Activated naive CD8-positive, alpha-beta T cell (primary cell): ENCODE data around the gene C3orf20.
"Not testable (repeated sequence)": the region's sequence is repeated elsewhere in the genome, so short reads cannot be mapped to it uniquely, and the experiment has no call there.

Experiments used
- H3K27ac Mint-ChIP-seq: one replicate; pipeline ENCODE4 v1.8.0; 2021; ENCODE audit warnings: mixed read lengths
- H3K27me3 Mint-ChIP-seq: one replicate; pipeline ENCODE4 v1.8.0; 2021; ENCODE audit warnings: mixed read lengths
- H3K36me3 Mint-ChIP-seq: one replicate; pipeline ENCODE4 v1.8.0; 2021; ENCODE audit warnings: mixed read lengths
- H3K4me1 Mint-ChIP-seq: one replicate; pipeline ENCODE4 v1.8.0; 2021; ENCODE audit warnings: low read depth, mixed read lengths
- H3K4me3 Mint-ChIP-seq: one replicate; pipeline ENCODE4 v1.8.0; 2021; ENCODE audit warnings: mild to moderate bottlenecking, mixed read lengths
- H3K9me3 Mint-ChIP-seq: one replicate; pipeline ENCODE4 v1.8.0; 2021; ENCODE audit warnings: low read depth, mixed read lengths

C3orf20 gene

GRCh38 chr3:14805961-14806537 is 131.1 kb downstream of the C3orf20 start:
- Mint-ChIP-seq H3K4me1 (peaks cover 14% of the 10 kb centered on the region), H3K27me3 (peaks cover 15% of the 10 kb centered on the region), H3K36me3 (no peaks in the 10 kb centered on the region), H3K4me3 (no peak overlapping the region), H3K9me3 (no peaks in the 10 kb centered on the region), H3K27ac (no peak overlapping the region)

DNA sequence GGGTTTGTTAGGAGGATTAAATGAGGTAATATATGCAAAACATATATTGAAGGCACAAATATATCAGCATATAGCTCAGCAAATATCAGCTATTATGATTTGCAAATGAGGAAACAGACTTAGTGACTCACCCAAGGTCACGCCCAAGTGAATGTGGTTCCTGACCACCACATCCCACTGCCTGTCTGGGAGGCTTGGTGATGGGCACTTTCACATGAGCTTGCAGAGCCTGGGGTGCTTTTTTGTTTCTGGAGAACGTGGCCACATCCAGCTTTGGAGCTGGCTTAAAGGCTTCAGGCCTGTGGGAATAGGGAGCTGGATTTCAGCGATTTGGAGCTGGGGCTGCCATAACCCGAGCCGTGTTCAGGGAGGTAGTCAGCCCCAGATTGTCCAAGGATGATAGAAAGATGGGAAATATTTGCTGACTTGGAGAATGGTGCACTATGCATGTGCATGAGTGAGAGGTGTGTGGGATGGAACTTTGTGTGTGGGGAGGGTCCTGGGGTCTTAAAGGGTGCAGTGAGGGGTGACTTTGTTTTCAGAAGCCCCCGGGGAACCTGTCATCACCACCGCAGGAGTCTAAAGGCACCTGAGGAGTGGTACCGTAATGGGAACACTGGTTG is 131.8 kb downstream of the C3orf20 start:
- Mint-ChIP-seq H3K4me1 (peaks cover 19% of the 10 kb centered on the region), H3K9me3 (no peaks in the 10 kb centered on the region), H3K36me3 (no peaks in the 10 kb centered on the region), H3K4me3 (no peak overlapping the region), H3K27ac (no peak overlapping the region), H3K27me3 (peaks cover 19% of the 10 kb centered on the region)

DNA sequence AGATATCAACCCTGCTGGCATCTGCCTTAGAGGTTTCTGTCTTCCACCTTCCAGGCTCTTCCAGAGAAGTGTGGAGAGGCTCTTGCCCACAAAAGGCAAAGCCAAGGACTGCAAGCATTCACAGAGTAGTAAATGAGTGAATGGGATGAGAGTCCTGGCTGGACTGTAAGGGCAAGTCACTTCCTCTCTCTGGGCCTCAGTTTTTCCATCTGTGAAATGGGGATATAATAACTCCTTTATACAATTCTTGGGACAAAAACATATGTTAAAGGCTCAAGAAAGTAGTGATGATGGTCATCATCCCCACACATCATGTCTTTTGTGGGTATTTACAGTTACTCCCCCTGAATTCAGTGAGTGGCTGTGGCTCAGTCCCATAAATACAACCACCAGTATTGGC is 133.1 kb downstream of the C3orf20 start:
- no peak overlapping the region for H3K27ac Mint-ChIP-seq
- H3K4me3 Mint-ChIP-seq: no peak overlapping the region

DNA sequence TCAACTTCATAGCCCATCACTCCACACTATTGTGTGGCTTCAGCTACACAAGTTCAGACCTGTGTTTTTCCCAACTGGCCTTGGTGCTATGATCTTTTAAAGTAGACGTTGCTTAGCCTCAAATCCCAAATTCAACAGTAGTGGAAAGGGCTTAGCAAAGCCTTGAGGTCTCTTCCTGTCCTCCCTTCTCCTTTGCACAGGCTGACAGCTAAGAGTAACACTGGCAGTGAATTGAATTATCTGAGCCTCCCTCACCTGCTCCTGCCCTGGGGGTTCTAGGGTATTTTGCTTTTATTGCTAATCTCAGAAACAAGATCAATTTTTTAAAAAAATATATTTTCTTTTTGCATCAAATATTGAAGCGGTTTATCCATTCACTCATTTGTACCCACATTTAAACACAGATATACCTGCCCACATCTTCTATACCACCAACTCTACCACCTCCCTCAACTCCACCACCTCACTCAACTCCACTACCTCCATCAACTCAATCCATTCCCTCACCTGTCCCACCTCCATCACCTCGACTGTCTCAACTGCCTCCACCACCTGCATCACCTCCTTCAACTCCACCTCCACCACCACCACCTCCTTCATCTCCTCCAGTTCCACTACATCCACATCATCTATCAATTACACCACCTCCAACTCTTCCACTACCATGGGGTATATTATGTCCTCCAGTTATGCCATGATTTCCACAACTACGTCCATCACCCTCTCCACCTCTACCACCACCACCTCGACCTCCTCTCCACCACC is 133.7 kb downstream of the C3orf20 start:
- Mint-ChIP-seq H3K27ac (no peak overlapping the region), H3K36me3 (no peaks in the 10 kb centered on the region), H3K27me3 (peaks cover 32% of the 10 kb centered on the region), H3K4me3 (no peak overlapping the region), H3K4me1 (peaks cover 16% of the 10 kb centered on the region), H3K9me3 (no peaks in the 10 kb centered on the region)

More for the DNA sequence above, 133.1 kb downstream of the C3orf20 start:
- H3K9me3 Mint-ChIP-seq: no peaks in the 10 kb centered on the region
- H3K36me3 Mint-ChIP-seq: no peaks in the 10 kb centered on the region
- peaks cover 20% of the 10 kb centered on the region for H3K4me1 Mint-ChIP-seq
- H3K27me3 Mint-ChIP-seq: peaks cover 29% of the 10 kb centered on the region

GRCh38 chr3:14809611-14810010 is 134.7 kb downstream of the C3orf20 start:
- H3K4me3 Mint-ChIP-seq, H3K36me3 Mint-ChIP-seq, H3K9me3 Mint-ChIP-seq, H3K27ac Mint-ChIP-seq: not testable (repeated sequence)
- Mint-ChIP-seq H3K27me3 (peaks cover 36% of the 10 kb centered on the region), H3K4me1 (peaks cover 13% of the 10 kb centered on the region)

- Mint-ChIP-seq H3K27me3 (peaks cover 36% of the 10 kb centered on the region), H3K4me1 (peaks cover 7% of the 10 kb centered on the region), H3K27ac (no peak overlapping the region), H3K4me3 (no peak overlapping the region), H3K36me3 (no peaks in the 10 kb centered on the region), H3K9me3 (no peaks in the 10 kb centered on the region)
These were observed 135.3 kb downstream of the C3orf20 start for GRCh38 chr3:14810070-14810791.

GRCh38 chr3:14810801-14811661 is 136.1 kb downstream of the C3orf20 start:
- no peaks in the 10 kb centered on the region for H3K9me3 Mint-ChIP-seq
- peaks cover 6% of the 10 kb centered on the region for H3K4me1 Mint-ChIP-seq
- peak overlapping the region; percentile 68 for H3K4me3 Mint-ChIP-seq
- H3K27ac Mint-ChIP-seq: no peak overlapping the region
- H3K27me3 Mint-ChIP-seq: peaks cover 36% of the 10 kb centered on the region
- no peaks in the 10 kb centered on the region for H3K36me3 Mint-ChIP-seq

GRCh38 chr3:14811684-14812083 is 136.7 kb downstream of the C3orf20 start:
- Mint-ChIP-seq H3K9me3 (no peaks in the 10 kb centered on the region), H3K36me3 (no peaks in the 10 kb centered on the region), H3K27ac (no peak overlapping the region), H3K4me3 (peak overlapping the region; percentile 68), H3K4me1 (peaks cover 6% of the 10 kb centered on the region), H3K27me3 (peaks cover 36% of the 10 kb centered on the region)

DNA sequence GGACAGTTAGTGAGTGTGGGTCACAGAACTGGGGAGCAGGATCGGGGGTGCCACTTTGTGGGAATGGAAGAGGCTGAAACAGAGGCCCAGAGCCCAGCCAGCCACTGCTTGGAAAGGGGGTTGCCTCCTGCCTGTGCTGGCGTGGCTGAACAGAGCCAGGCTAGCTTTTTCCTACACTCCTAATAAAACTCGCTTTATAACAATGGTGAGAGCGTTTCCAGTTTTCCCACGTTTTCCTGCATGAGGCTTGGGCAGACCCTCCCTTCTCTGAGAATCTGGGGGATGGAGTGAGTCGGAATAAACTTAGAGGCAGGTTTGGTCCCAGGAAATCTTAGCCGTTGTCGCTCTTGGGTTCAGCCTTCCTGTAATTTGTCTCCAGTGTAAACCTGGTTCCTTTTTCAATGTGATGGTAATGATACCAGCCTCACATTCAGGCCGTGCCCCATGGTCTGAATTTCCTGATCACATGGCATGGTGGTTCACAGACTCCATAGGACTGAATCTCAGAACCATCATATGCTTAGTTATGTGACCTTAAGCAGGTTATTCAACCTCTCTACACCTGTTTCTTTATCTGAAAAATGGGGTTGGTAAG is 137.4 kb downstream of the C3orf20 start:
- no peak overlapping the region for H3K4me3 Mint-ChIP-seq

GRCh38 chr3:14814411-14814871 is 139.5 kb downstream of the C3orf20 start:
- Mint-ChIP-seq H3K4me1 (peaks cover 6% of the 10 kb centered on the region), H3K27me3 (peaks cover 33% of the 10 kb centered on the region), H3K36me3 (no peaks in the 10 kb centered on the region), H3K9me3 (no peaks in the 10 kb centered on the region), H3K4me3 (no peak overlapping the region), H3K27ac (no peak overlapping the region)

More for the DNA sequence above, 137.4 kb downstream of the C3orf20 start:
- Mint-ChIP-seq H3K9me3 (no peaks in the 10 kb centered on the region), H3K27me3 (peaks cover 33% of the 10 kb centered on the region), H3K27ac (no peak overlapping the region), H3K4me1 (peaks cover 6% of the 10 kb centered on the region), H3K36me3 (no peaks in the 10 kb centered on the region)

GRCh38 chr3:14816359-14816758 is 141.4 kb downstream of the C3orf20 start:
- H3K4me1 Mint-ChIP-seq: peaks cover 3% of the 10 kb centered on the region
- no peaks in the 10 kb centered on the region for H3K9me3 Mint-ChIP-seq
- H3K27ac Mint-ChIP-seq: no peak overlapping the region
- no peaks in the 10 kb centered on the region for H3K36me3 Mint-ChIP-seq
- H3K4me3 Mint-ChIP-seq: no peak overlapping the region
- H3K27me3 Mint-ChIP-seq: peaks cover 32% of the 10 kb centered on the region

DNA sequence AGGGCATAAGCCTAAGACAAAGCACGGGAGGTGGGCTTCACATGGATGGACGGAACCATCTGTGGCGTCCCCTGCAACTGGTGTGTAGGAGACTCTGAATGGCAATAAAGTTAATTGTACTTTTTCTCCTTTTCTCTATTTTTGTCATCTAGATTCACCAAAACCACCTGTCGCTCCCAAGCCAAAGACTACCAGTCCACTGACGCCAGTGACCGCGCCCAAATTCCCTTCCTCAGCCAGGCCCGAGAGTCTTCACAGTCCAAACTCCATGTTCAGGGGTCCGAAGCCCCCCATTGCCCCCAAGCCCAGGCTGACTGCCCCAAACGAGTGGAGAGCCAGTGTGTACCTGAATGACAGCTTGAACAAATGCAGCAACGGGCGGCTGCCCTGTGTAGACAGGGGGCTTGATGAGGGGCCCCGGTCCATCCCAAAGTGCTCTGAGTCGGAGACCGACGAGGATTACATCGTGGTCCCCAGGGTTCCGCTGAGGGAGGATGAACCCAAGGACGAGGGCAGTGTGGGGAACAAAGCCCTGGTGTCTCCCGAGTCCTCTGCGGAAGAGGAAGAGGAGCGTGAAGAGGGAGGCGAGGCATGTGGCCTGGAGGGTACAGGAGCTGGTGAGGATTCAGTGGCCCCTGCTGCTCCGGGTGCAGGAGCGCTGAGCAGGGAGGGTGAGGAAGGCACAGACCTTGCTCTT is 144.0 kb downstream of the C3orf20 start, which contains the start of gene FGD5:
FGD5 (plus strand) TSS at position 159 of the 697 bp plus-strand sequence; CDS start at position 269, 110 bp downstream.
- H3K27ac Mint-ChIP-seq: no peak within 1 kb of the TSS
- H3K27me3 Mint-ChIP-seq: peaks cover 16% of the 10 kb centered on the region
- H3K9me3 Mint-ChIP-seq: no peaks in the 10 kb centered on the region
- no peak within 1 kb of the TSS for H3K4me3 Mint-ChIP-seq
- no peaks in the 10 kb centered on the region for H3K4me1 Mint-ChIP-seq
- H3K36me3 Mint-ChIP-seq: no peaks in the 10 kb centered on the region

- peaks cover 15% of the 10 kb centered on the region for H3K27me3 Mint-ChIP-seq
- no peak overlapping the region for H3K27ac Mint-ChIP-seq
- no peaks in the 10 kb centered on the region for H3K9me3 Mint-ChIP-seq
- H3K4me1 Mint-ChIP-seq: no peaks in the 10 kb centered on the region
- H3K36me3 Mint-ChIP-seq: no peaks in the 10 kb centered on the region
- H3K4me3 Mint-ChIP-seq: no peak overlapping the region
These were observed 144.7 kb downstream of the C3orf20 start for GRCh38 chr3:14819671-14820070.
